ENCODE results near the gene MRPS18A.
A peak's percentile ranks its signal among the peaks of the same experiment; 100 is the strongest.
"Not testable (repeated sequence)": the region's sequence is repeated elsewhere in the genome, so short reads cannot be mapped to it uniquely, and the experiment has no call there.

MRPS18A gene

DNA sequence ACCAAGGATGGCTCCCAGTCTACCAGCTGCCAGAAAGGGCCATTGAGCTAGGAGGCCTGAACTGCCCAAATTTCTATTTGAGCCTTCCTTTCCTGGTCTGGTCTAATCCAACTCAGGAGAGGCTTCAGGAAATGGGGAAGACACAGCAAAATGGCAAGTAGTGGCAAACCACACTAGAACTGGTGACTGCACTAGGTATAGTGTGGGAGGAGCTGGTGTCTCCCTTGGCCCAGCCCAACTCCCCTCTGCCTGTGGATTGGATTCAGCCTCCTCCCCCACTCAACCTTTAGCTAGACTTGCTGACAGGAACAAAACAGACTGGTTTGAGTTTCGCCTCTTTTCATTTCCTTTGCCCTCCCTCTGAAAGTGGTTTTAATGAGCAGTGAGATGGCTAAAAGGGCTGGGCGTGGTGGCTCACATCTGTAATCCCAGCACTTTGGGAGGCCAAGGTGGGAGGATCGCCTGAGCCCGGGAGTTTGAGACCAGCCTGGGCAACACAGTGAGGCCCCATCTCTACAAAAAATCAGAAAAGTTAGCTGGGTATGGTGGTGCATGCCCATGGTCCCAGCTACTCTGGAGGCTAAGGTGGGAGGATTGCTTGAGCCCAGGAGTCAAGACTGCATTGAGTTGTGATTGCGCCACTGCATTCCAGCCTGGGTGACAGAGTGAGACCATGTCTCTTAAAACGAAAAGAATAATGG is 17.5 kb downstream of the MRPS18A start:
- DNase-seq = no peak

DNA sequence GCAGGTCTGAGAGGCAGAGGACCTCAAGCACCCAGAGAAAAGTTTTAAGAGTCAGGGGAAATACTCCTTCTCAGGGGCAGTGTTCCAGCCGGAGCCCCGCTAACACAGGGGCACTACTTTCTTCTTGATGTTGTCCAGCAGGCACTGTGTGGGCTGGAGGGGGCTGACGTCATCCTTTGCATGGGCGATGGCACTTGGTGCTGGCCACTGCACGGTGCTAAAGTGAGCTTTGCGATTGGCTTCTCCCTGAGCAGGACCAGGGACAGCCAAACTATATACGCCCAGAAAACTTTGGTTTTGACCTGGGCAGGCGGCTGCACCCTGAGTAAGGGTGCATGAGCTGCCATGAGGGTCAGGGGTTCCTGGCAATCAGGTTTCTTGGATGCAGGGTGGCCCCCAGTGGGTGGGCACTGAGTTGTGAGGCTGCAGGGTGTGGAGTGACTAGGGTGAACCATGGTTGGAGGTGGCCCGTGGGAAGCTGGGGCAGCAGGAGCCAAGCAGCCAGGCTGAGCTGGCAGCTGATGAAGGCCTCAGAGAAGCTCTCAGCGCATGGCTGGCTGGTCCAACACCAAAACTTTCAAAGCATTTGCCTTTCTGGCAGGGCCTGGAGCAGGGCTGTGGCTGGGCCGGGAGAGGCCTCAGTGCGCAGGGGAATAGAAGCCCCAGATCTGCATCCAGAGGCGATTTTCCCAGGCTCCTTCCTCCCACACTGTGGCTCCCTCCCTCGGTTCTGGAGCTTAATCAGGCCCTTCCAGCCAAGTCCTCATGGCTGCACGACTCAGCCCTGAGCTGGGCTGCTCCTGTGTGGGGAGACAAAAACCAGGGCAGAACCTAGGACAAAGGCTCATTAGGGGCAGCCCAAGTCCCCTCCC is 18.3 kb downstream of the MRPS18A start:
- DNase-seq = no peak

DNA sequence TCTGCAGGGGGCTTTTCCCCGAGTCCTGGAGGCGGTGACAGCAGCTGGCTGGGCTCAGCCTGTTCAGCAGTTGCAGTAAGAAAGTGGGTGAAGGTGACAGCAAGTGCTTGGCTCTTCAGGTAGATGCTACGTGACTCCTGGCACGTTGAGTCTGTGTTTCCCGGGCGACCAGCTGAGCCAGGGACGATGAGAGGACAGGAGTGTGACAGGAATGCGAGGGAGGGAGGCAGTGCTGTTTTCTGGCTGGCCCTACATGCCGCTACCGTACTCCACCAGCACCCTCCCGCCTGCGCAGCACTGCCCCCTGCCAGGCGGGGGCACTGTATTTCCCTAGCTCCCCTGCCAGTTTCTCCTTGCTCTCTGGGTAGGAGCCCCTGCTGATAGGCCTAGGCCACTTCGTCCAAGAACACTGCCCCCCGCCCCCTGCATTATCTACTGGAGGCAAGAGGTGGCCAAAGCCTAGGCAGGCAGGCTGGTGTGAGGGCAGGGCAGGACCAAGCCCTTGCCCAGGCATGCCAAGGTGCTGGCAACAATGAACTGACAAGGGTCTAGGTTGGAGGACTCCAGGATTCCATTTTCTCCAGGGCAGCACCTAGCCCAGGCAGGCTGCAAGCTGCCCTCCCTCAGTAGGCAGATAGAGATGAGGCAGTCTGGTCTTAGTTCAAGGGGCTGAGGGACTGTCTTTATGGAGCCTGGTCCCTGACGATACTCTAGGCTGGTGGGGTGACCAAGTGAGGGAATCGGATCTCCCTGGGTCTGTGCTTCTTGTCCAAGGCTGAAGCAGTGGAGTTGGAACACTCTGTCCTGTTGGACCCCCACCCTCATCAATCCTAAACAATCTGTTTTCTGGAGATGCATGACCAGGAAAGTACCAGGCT is 19.2 kb downstream of the MRPS18A start:
- DNase-seq = no peak

DNA sequence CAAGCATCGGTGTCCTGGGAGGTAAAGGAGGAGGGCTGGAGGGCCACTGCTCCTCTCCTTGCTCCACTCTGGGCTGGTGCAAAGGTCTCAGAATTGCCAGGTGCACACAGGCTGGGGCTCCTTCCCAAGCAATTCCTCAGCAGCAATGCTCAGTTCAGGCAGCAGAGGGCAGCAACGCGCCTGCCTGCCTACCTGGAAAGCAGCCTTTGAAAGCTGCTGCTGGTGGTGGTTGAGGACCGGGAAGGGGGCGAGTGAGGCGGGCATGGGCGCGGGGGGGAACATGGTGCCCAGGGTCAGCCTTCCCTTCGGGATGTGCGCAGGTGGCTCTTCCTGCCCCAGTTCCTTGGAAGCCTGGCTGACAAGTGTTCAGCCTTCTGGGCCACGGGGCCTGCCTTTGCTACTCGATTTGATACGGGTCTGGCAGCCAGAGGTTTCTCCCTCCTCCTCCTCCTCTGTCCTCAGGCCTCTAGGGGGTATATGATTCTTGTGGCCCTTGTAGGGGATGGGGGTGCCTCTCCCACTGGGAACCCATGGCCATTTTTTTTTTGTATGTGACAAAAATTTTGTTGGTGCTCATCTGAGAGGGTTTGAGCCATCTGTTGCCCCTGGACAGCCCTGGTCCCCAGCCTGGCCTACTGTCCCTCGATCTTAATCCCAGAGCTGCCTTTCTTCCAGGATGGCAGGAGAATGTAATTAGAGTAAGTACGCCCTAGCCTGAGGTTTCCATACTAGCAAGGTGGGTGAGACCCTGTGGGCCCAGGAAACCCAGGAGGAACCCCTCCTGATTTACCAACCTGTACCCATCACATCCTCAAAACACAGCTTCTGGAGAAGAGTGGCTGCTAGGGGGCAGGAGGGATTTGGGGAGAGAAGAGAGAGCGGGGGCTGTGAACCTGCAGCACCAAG is 20.1 kb downstream of the MRPS18A start:
- no peak for DNase-seq

DNA sequence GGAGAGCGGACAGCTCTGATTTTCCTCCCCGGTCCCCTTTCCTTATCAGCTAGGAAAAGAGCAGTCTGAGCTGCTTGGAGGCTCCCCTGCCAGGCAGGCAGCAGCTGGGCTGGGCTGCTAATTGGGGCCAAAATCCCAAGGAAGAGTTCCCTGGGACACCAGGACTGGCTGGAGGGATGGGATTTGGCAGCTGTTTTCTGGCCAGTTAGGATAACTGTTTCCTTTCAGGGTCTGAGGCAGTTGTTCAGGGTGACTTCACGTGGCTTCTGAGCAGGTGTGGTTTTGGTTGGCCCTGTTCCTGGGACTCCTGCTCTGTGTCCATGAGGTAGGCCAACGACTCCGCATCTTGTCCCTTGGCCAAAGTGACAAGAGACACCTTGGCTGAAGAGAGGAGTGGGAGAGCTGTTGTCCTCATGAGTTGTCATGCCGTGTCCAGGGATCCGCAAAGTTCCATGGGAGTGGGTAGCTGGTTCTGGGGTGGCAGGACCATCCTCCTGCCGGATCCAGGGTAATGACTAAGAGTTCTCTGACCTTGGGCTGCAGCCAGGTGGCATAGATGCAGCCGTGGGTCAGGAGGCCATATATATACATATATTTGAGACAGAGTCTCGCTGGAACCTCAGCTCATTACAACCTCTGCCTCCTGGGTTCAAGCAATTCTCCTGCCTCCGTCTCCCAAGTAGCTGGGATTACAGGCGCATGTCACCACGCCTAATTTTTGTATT is 21.2 kb downstream of the MRPS18A start:
- no peak for DNase-seq

DNA sequence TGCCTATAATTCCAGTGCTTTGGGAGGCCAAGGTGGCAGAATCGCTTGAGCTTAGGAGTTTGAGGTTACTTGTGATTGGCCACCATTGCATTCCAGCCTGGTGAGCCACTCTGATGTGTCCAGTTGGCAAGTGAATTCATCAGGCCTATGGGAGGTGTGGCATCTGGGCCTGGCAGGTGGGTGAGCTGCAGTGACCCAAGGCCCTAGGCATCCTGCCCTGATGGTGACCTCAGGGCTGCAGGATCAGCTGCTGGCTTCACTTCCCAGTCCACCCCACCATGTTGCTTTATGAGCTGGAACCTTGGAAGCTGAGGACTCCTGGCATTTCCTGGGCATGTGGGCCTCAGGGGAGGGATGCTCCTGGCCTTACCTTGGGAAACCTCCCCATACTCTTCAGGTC is 22.2 kb downstream of the MRPS18A start:
- DNase-seq = no peak

DNA sequence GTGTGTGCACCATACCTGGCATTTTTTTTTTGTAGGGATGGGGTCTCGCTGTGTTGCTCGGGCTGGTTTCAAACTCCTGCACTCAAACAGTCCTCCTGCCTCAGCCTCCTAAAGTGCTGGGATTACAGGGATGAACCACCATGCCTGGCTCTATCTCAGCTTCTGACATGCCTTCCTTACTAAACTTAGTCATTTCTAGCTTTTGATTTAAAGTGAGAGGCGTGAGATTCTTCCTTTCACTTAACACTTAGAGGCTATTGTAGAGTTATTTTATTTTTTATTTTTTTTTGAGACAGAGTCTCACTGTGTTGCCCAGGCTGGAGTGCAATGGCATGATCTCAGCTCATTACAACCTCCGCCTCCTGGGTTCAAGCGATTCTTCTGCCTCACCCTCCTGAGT is 24.6 kb downstream of the MRPS18A start:
- DNase-seq = not testable (repeated sequence)

DNA sequence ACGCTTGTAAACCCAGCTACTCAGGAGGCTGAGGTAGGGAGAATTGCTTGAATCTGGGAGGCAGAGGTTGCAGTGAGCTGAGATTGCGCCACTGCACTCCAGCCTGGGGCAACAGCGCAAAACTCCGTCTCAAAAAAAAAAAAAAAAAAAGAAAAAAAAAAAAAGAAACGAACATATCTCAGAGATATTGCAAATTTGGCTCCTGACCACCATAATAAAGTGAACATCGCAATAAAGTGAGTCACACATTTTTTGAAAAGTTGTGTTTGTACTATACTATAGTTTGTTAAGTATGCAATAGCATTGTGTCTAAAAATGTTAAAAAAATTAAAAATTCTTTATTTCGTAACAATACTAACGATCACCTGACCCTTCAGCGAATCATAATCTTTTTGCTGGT is 29.4 kb downstream of the MRPS18A start:
- no peak for DNase-seq

DNA sequence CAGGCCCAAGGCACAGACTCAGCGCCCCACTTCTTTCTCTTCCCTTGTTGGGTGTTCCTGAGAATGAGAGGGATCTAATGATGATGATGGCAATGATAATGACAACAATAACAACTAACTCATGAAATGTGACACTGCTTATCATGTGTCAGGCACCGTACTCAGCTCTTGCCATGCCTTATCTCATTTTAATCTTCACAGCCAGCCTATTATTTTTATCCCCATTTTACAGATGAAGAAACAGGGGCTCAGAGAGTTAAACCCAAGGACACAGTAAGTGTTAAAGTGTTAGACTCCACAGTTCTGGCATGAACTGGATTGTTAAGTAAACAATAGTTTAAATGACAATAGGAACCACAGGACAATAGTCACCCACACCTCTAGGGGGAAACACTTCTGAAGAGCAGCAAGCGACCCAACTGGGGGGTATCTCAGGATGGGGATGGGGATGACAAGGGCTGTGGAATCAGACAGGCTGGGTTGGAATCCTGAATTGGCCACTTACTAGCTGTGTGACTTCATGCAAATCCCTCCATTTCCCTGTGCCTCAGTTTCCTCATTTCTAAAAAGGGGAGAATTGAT is 30.3 kb downstream of the MRPS18A start:
- no peak for DNase-seq

DNA sequence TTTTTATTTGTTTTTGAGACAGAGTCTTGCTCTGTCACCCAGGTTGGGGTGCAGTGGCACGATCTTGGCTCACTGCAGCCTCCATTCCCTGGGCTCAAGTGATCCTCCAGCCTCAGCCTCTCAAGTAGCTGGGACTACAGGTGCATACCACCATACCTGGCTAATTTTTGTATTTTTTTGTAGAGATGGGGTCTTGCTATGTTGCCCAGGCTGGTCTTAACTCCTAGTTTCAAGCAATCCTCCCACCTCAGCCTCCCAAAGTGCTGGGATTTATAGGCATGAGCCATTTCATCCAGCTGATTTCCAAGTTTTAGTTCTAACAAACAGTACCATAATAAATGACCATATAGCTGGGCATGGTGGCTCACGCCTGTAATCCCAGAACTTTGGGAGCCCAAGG is 34.8 kb downstream of the MRPS18A start:
- not testable (repeated sequence) for DNase-seq

DNA sequence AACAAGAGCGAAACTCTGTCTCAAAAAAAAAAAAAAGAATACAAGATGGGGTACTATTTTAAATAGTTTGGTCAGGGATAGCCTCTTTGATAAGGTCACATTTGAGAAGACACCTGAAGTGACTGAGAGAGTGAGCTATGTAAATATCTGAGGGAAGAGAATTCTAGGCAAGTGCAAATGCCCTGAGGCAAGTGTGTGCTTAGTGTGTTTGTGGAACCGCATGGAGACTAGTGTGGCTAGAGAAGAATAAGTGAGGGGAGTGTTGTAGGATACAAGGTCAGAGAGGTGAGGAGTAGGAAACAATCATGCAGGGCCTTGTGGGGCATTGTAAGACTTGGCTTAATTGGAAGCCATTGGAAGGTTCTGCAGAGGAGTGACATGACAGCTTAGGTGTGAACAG is 39.3 kb downstream of the MRPS18A start:
- DNase-seq = no peak

DNA sequence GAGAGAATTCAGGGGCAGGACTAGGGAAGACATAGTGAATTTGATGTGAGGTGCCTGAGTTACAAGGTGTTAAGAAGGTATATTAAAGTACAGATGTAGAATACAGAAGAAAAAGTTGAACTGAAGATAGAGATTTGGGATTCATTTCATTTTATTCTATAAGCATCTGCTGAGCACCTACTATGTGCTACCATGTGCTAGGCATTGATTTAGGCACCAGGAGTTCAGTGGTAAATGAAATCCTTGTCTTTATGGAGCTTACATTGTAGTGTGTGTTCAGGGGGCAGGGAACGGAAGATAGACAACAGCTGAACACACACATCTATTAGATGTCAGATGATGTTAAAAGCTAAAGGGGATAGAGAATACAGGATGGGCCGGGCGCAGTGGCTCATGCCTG is 40.0 kb downstream of the MRPS18A start:
- no peak for DNase-seq

DNA sequence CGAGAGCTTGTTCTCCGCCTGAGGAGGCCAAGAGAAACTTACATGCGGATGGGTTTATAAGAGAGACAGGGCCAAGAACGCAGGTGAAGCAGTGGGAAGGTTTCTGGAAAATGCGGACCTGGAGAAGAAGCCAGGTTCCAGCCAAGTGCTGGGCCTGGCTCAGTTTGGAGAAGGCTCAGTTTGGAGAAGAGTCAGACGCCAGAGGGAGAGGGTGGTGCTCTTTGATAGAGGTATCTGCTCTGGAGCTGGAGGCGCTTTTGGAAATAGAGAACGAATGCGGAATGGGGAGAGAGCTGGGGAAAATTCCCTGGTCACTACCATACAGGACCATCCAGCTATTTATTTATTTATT is 42.0 kb downstream of the MRPS18A start:
- no peak for DNase-seq

DNA sequence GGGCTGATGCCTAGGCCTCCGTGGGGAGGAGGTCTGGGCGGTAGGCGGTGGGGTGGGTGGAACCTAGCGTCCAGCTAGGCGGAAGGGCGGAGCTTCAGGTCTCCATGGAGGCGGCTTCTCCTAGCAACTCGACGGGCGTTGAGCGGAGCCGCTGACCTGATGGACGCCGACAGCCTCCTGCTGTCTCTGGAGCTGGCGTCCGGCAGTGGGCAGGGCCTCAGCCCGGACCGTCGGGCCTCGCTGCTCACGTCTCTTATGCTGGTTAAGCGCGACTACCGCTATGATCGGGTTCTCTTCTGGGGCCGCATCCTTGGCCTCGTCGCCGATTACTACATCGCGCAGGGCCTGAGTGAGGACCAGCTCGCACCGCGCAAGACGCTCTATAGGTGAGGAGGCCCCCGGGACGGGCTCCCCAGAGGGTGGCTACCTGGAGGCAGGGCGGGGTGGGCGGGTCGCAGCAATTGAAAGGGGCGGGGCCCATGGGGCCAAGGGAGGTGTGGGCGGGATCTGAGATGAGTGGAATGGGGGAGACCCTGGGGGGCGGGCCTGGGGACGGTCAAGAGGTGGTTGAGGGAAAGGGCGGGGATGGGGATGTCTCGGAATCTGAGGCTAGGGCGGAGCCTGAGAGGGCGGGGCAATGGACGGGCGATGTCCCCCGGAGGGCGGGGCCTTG is 42.5 kb downstream of the MRPS18A start, which contains the start of gene RSPH9:
TSS of gene RSPH9 (plus strand) at position 97 of the 673 bp plus-strand sequence. CDS start at position 160, 63 bp downstream.
- no peak for DNase-seq

DNA sequence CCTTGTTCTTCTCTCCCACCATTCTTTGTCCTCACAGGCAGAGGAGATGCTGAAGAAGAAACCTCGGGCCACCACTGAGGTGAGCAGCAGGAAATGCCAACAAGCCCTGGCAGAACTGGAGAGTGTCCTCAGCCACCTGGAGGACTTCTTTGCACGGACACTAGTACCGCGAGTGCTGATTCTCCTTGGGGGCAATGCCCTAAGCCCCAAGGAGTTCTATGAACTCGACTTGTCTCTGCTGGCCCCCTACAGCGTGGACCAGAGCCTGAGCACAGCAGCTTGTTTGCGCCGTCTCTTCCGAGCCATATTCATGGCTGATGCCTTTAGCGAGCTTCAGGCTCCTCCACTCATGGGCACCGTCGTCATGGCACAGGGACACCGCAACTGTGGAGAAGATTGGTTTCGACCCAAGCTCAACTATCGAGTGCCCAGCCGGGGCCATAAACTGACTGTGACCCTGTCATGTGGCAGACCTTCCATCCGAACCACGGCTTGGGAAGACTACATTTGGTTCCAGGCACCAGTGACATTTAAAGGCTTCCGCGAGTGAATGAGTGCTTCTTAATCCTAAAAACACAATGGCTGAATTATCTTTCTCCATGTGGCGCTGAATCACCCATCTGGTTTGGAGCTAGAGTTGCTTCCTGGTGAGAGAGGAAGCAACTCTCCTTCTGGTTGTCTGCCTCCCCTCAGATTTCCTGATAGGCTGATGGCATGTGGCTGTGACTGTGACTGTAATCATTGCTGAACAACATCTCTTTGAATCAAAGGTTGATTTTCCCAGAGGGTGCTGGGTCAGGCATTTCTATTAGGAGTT is 47.4 kb downstream of the MRPS18A start:
- DNase-seq = no peak

DNA sequence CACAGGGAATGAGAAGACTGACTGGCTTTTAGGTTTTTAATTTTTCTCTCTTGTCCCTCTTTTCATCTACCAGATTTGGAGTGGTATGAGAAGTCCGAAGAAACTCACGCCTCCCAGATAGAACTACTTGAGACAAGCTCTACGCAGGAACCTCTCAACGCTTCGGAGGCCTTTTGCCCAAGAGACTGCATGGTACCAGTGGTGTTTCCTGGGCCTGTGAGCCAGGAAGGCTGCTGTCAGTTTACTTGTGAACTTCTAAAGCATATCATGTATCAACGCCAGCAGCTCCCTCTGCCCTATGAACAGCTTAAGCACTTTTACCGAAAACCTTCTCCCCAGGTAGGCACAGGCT is 51.3 kb downstream of the MRPS18A start:
- DNase-seq = no peak

DNA sequence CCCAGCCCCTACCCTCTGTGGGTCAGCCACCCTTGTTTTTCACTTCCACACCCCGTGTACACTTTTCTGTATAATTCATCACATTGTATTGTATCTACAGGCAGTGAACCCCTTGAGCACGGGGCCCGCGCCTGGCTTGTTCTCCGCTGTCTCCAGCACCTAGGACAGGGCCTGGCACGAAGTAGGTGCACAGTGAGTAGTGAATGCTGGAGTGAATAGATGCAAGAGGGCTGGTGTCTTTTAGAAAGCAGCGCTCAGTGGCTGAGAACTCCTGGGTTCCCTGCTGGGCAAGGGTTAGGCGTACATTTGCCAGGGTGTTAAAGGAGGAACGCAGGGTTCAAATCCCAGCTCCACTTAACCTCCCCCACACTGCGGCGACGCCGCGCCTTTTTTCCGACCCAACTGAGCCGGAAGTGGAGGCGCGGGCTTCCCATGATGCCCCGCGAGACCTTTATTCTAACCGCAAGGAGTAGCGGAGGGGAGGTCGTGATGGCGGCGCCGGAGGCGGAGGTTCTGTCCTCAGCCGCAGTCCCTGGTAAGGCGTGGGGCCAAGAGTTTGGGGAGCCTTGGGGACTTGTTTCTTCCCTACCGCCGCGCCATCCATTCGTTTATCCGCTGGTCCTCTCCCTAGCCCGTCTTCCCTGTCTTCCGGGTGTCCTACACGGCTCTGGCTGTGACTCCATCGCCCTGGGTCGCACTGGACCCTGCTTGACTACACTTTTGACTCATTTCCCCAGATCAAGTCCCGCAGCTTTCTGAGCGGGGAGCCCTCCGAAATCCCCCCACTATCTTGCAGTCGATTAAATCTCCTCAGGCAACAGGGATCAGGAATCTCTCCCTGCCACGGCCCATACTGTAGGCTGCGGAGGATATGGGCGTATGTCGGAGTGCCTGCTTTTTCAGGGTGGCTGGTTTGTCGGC is 51.9 kb downstream of the MRPS18A start, which contains the start of gene MAD2L1BP:
TSS of gene MAD2L1BP (plus strand) at position 454 of the 921 bp plus-strand sequence. CDS start at position 490, 36 bp downstream.
- DNase-seq = peak; percentile 64

DNA sequence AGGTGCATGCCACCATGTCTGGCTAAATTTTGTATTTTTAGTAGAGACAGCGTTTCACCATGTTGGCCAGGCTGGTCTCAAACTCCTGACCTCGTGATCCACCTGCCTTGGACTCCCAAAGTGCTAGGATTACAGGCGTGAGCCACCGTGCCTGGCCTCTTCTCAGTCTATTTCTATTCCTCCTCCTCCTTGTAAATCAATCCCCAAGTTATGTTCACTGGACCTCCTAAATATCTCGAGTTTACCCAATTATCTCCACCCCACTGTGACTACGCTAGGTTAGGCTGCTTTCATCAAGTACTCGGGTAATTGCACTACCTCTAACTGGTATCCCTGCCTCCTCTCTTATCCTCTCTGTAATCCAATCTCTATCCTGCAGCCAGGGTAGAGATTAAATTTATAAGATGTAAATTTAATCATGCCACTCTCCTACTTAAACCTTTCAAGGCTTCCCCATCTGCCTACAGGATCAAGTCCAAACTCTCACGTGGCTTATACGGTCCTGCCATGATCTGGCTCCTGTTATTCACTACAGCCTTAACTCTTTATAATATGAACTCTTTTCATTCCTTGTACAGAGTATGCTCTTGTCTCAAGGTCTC is 52.8 kb downstream of the MRPS18A start:
- DNase-seq = no peak

Data from activated gamma-delta T cell (primary cell).